ENCODE results near the gene DUOX2. TPM values are rescaled to one million over a fixed set of nuclear protein-coding genes. Genes with fewer than 3 reads are reported as not detected.
A peak's percentile ranks its signal among the peaks of the same experiment; 100 is the strongest.

Gene DUOX2
- under 1 TPM in 1 of 2 donors, not detected in 1; 0.42 TPM for total RNA-seq

DNA sequence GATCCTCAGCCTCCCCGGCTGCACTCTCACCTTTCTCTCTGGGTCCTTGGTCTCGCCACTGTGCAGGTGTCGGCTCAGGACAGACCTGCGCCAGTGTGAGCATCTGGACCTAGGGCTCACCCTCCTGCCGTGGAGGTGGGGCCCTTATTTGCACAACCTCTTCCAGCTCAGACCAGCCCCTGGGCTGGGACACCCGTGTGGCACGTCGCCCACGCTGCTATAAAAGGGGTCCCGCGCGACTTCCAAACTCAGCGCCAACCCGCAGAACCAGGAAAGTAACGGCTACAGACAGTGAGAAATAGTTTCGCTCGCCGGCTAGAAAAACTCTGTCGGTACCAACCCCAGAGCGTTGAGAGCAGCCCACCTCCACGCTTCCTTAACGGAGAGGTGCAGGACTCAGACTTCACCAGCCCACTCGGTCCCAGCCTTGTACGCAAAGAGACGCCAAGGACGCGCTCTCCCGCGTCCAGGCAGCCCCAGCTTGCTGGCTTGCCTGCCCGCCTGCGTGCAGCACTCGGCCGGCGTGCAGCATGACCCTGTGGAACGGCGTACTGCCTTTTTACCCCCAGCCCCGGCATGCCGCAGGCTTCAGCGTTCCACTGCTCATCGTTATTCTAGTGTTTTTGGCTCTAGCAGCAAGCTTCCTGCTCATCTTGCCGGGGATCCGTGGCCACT, at the start of gene DUOX2, which contains the start of gene DUOXA2:
TSS of gene DUOX2 (minus strand) at position 97 of the 675 bp plus-strand sequence. CDS start 761 bp downstream, outside the sequence.
TSS of gene DUOXA2 (plus strand) at position 251 of the 675 bp plus-strand sequence. CDS start at position 531, 280 bp downstream.
- ATAC-seq (ENCODE audit: insufficient number of reproducible peaks, low FRiP score, low read depth): no peak

GRCh38 chr15:45163508-45163856, 49.5 kb upstream of the DUOX2 start:
- no peaks in the 10 kb centered on the region for H3K36me3 ChIP-seq
- ATAC-seq (ENCODE audit: insufficient number of reproducible peaks, low FRiP score, low read depth) (no peak), DNase-seq (ENCODE audit: low spot score) (no peak)
- H3K4me1 ChIP-seq (ENCODE audit: control insufficient read depth in 1 of 2, low read depth in 2 of 2): peaks cover 0 to 34% of the 10 kb centered on the region in 2 donors
- H3K4me3 ChIP-seq: no peak overlapping the region
- H3K27me3 ChIP-seq (replicated peaks; ENCODE audit: insufficient read depth): no peaks in the 10 kb centered on the region
- no peaks in the 10 kb centered on the region for H3K9me3 ChIP-seq
- TF ChIP-seq CTCF (IDR thresholded peaks at IDR 0.05): no peak
- no peak overlapping the region for H3K27ac ChIP-seq

More for the DNA sequence above, at the start of gene DUOX2, which contains the start of gene DUOXA2:
- Histone ChIP-seq H3K27ac (no peak within 1 kb of the TSS), H3K36me3 (no peaks in the 10 kb centered on the region), H3K4me1 (ENCODE audit: control insufficient read depth in 1 of 2, low read depth in 2 of 2) (peaks cover 19 to 47% of the 10 kb centered on the region in 2 donors), H3K4me3 (peak within 1 kb of the TSS; percentile 53), H3K9me3 (no peaks in the 10 kb centered on the region), H3K27me3 (replicated peaks; ENCODE audit: insufficient read depth) (peaks cover 17% of the 10 kb centered on the region)
- no peak for DNase-seq (ENCODE audit: low spot score)
- no peak for TF ChIP-seq CTCF (IDR thresholded peaks at IDR 0.05)

- ATAC-seq (ENCODE audit: insufficient number of reproducible peaks, low FRiP score, low read depth) (peak; percentile 75), DNase-seq (ENCODE audit: low spot score) (peak; percentile 45)
Observed at GRCh38 chr15:45162771-45163507, 49.0 kb upstream of the DUOX2 start.

DNA sequence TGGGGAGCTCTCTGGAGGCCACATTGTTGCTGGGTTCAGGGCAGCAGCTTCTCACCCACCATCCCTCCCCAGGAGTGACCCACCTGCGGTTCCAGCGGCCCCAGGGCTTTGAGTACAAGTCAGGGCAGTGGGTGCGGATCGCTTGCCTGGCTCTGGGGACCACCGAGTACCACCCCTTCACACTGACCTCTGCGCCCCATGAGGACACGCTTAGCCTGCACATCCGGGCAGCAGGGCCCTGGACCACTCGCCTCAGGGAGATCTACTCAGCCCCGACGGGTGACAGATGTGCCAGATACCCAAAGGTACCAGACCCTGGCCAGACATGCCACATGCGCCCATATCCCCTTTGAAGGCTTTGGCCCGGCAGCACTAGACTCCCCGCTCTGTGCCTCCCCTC, 47.7 kb upstream of the DUOX2 start:
- Histone ChIP-seq H3K27ac (no peak overlapping the region), H3K4me3 (no peak overlapping the region), H3K4me1 (ENCODE audit: control insufficient read depth in 1 of 2, low read depth in 2 of 2) (peaks cover 0 to 22% of the 10 kb centered on the region in 2 donors), H3K9me3 (no peaks in the 10 kb centered on the region), H3K27me3 (replicated peaks; ENCODE audit: insufficient read depth) (no peaks in the 10 kb centered on the region), H3K36me3 (no peaks in the 10 kb centered on the region)
- ATAC-seq (ENCODE audit: insufficient number of reproducible peaks, low FRiP score, low read depth): no peak
- no peak for TF ChIP-seq CTCF (IDR thresholded peaks at IDR 0.05)
- DNase-seq (ENCODE audit: low spot score): no peak

More at GRCh38 chr15:45162771-45163507, 49.0 kb upstream of the DUOX2 start:
- H3K4me1 ChIP-seq (ENCODE audit: control insufficient read depth in 1 of 2, low read depth in 2 of 2): peaks cover 0 to 28% of the 10 kb centered on the region in 2 donors
- TF ChIP-seq CTCF (IDR thresholded peaks at IDR 0.05): peak; percentile 76
- no peaks in the 10 kb centered on the region for H3K9me3 ChIP-seq
- no peaks in the 10 kb centered on the region for H3K27me3 ChIP-seq (replicated peaks; ENCODE audit: insufficient read depth)
- H3K27ac ChIP-seq: no peak overlapping the region
- no peaks in the 10 kb centered on the region for H3K36me3 ChIP-seq
- no peak overlapping the region for H3K4me3 ChIP-seq

DNA sequence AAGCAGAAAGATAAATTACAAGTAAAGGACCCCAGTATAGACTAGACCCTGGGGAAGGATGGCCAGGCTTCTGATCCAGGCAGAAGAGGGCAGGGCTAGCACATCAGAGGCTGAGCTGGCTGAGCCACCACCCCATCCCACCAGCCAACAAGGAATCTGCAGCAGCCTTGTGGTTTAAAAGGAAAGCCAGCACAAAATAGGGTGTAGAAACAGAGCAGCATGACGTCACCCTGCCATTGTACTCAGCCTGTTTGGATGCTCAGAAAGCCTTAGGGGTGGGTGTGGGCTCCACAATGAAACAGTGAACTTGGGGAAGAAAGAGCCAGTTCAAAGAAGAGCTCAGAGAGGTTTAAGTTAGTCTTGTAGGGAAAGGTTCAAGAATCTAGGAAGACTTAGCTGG, 44.0 kb upstream of the DUOX2 start:
- Histone ChIP-seq H3K4me3 (no peak overlapping the region), H3K9me3 (no peaks in the 10 kb centered on the region), H3K27me3 (replicated peaks; ENCODE audit: insufficient read depth) (no peaks in the 10 kb centered on the region), H3K27ac (no peak overlapping the region), H3K4me1 (ENCODE audit: control insufficient read depth in 1 of 2, low read depth in 2 of 2) (peaks cover 0 to 6% of the 10 kb centered on the region in 2 donors), H3K36me3 (no peaks in the 10 kb centered on the region)
- ATAC-seq (ENCODE audit: insufficient number of reproducible peaks, low FRiP score, low read depth): no peak
- no peak for TF ChIP-seq CTCF (IDR thresholded peaks at IDR 0.05)
- DNase-seq (ENCODE audit: low spot score): no peak
